Mucosa of rectum (tissue), 2 donors: ENCODE results near the gene ADAMTS1.

Experiments
- H3K27ac ChIP-seq, 2 donors: one replicate each; pipeline ENCODE4 v1.7.0; 2013; ENCODE audit warnings: inconsistent platforms in 2 of 2, low read depth in 2 of 2, low read length in 2 of 2
- H3K27me3 ChIP-seq, 2 donors: one replicate each; pipeline ENCODE4 v1.7.0; 2013; ENCODE audit warnings: low read length in 2 of 2; ENCODE audit not compliant: control insufficient read depth in 2 of 2, insufficient read depth in 2 of 2
- H3K36me3 ChIP-seq, 2 donors: one replicate each; pipeline ENCODE4 v1.7.0; 2013; ENCODE audit warnings: low read length in 2 of 2; ENCODE audit not compliant: control insufficient read depth in 2 of 2, insufficient read depth in 2 of 2
- H3K4me1 ChIP-seq, 2 donors: one replicate each; pipeline ENCODE4 v1.7.0; 2013; ENCODE audit warnings: low read length in 2 of 2, mild to moderate bottlenecking in 1 of 2; ENCODE audit not compliant: control insufficient read depth in 2 of 2, insufficient read depth in 2 of 2
- H3K4me3 ChIP-seq, 2 donors: one replicate each; pipeline ENCODE4 v1.7.0; 2013; ENCODE audit warnings: low read length in 2 of 2
- H3K9ac ChIP-seq, 2 donors: one replicate each; pipeline ENCODE4 v1.7.0; 2013; ENCODE audit warnings: low read length in 2 of 2, low read depth in 1 of 2, mild to moderate bottlenecking in 1 of 2
- H3K9me3 ChIP-seq, 2 donors: one replicate each; pipeline ENCODE4 v1.7.0; 2013; ENCODE audit warnings: low read length in 2 of 2; ENCODE audit not compliant: control insufficient read depth in 2 of 2
- donor health status: healthy.
- donor health status: Normal muscosa, but diverticular disease.

ADAMTS1 gene

DNA sequence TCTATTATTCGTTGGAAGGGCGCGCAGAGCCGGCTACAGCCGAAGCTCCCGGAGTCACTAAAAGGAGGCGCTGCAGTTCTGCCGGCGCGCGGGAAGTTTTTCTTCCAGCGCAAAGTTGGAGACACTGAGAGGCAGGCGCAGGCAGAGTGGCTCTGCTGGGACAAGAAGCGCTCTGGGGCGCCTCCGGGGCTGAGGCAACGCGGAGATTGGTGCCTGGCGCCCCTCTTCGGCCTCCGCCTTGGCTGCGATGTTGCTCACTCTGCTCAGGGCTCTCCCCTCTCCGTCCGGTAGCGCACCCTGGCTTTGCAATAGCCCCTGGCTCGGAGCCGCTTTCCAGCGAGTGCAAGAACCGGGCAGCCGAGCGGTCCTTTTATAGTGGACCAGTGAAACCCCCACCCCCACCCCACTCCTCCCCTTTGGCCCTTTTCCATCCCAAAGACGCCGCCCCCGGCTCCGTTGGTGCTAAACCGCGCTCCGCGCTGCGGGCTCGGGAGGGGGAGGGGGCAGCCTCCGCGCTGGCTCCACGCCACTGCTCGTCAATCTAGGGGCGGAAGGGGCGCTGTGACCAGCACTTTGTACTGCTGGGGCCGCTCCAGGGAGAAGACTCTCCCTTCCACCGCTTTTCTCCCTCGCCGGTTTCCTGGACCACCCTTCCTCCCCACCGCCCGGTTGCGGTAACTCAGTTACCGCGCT lies at the start of gene ADAMTS1:
ADAMTS1 (minus strand) TSS at position 344 of the 693 bp plus-strand sequence. CDS start 455 bp downstream, outside the sequence.
- H3K27me3 ChIP-seq = peaks cover 25 to 42% of the 10 kb centered on the region in 2 donors
- peak within 1 kb of the TSS; percentile 73 to 79 for H3K4me3 ChIP-seq
- peak within 1 kb of the TSS; percentile 66 to 70 for H3K9ac ChIP-seq
- H3K4me1 ChIP-seq = peaks cover 11 to 14% of the 10 kb centered on the region in 2 donors
- peaks cover 0 to under 1% of the 10 kb centered on the region in 2 donors for H3K36me3 ChIP-seq
- peak within 1 kb of the TSS; percentile 66 to 86 for H3K27ac ChIP-seq
- no peaks in the 10 kb centered on the region for H3K9me3 ChIP-seq

DNA sequence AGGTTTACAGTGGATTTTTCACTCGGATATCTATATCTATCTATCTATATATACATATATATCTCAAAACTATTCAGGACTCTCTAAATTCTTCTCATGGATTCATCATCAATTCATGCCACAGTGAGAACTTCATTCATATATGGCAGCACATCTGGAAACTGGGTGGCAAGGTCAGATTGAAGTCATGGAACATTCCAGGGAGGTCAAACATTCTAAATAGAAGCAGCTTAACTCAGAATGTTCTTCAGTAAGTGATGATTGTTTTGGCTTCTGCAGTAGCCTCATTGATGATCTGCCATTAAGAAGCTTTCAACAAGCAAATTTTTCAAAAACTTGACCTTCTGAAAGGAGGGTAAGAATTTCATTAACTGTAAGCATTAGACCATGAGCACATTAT lies 46.9 kb upstream of the ADAMTS1 start:
- Histone ChIP-seq H3K9ac (no peak overlapping the region), H3K4me1 (no peaks in the 10 kb centered on the region), H3K4me3 (no peak overlapping the region), H3K36me3 (no peaks in the 10 kb centered on the region), H3K27me3 (no peaks in the 10 kb centered on the region), H3K9me3 (no peaks in the 10 kb centered on the region), H3K27ac (no peak overlapping the region)

DNA sequence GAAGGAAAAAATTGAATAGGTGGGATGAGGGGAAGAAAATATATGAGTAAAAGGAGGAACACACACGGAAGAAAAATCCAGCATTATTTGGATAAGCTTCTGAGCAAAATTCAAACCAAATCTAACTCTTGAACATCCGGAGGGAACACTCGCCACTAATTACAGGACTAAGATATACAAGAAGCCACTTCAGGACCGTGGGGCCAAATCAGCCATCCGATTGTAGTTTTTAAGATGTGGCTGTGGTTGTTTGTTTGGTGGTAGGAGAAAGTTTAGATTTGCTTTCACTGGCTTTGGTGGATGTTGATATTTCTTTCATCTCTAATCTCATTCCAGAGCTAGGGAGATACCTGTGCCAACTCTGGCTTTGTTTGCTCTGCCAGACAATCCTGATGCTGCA lies 43.7 kb upstream of the ADAMTS1 start:
- H3K4me1 ChIP-seq = no peaks in the 10 kb centered on the region
- H3K27ac ChIP-seq = no peak overlapping the region
- H3K9ac ChIP-seq = no peak overlapping the region
- no peak overlapping the region for H3K4me3 ChIP-seq
- no peaks in the 10 kb centered on the region for H3K36me3 ChIP-seq
- H3K9me3 ChIP-seq = no peaks in the 10 kb centered on the region
- H3K27me3 ChIP-seq = no peaks in the 10 kb centered on the region

GRCh38 chr21:26888256-26888655 lies 43.0 kb upstream of the ADAMTS1 start:
- no peak overlapping the region for H3K4me3 ChIP-seq
- H3K36me3 ChIP-seq = no peaks in the 10 kb centered on the region
- no peaks in the 10 kb centered on the region for H3K27me3 ChIP-seq
- no peak overlapping the region for H3K9ac ChIP-seq
- no peak overlapping the region for H3K27ac ChIP-seq
- no peaks in the 10 kb centered on the region for H3K9me3 ChIP-seq
- H3K4me1 ChIP-seq = no peaks in the 10 kb centered on the region

- H3K9me3 ChIP-seq = no peaks in the 10 kb centered on the region
- H3K4me1 ChIP-seq = no peaks in the 10 kb centered on the region
- H3K27me3 ChIP-seq = no peaks in the 10 kb centered on the region
- no peak overlapping the region for H3K4me3 ChIP-seq
- no peaks in the 10 kb centered on the region for H3K36me3 ChIP-seq
- H3K27ac ChIP-seq = no peak overlapping the region
- H3K9ac ChIP-seq = no peak overlapping the region
Observed at GRCh38 chr21:26887251-26887650, 42.0 kb upstream of the ADAMTS1 start.

DNA sequence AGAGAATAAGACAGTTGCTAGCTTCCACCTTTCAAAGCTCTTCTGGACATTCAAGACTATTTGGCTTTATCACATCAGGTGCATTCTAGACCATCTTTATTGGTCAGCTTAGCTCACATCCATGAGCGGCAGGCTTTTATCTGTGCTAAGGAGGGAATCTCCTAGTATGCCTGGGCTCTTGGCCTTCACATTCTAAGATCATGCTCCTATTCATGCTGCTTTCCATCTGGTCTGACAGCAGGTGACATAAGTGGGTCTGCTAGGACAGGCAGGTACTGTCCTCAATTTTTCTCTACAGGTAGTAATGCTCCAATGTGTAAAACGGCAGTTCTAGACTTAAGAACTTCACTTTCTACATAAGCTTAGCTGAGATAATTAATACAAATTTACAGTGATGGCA lies 39.2 kb upstream of the ADAMTS1 start:
- no peaks in the 10 kb centered on the region for H3K36me3 ChIP-seq

GRCh38 chr21:26883768-26884167 lies 38.6 kb upstream of the ADAMTS1 start:
- Histone ChIP-seq H3K4me1 (no peaks in the 10 kb centered on the region), H3K9me3 (no peaks in the 10 kb centered on the region), H3K36me3 (no peaks in the 10 kb centered on the region), H3K27ac (no peak overlapping the region), H3K27me3 (no peaks in the 10 kb centered on the region), H3K9ac (no peak overlapping the region), H3K4me3 (no peak overlapping the region)

More for the DNA sequence above, 39.2 kb upstream of the ADAMTS1 start:
- H3K9ac ChIP-seq = no peak overlapping the region
- no peaks in the 10 kb centered on the region for H3K9me3 ChIP-seq
- H3K27ac ChIP-seq = no peak overlapping the region
- H3K27me3 ChIP-seq = no peaks in the 10 kb centered on the region
- no peaks in the 10 kb centered on the region for H3K4me1 ChIP-seq
- H3K4me3 ChIP-seq = no peak overlapping the region

GRCh38 chr21:26881504-26882228 lies 36.5 kb upstream of the ADAMTS1 start:
- Histone ChIP-seq H3K27me3 (no peaks in the 10 kb centered on the region), H3K9ac (no peak overlapping the region), H3K27ac (no peak overlapping the region), H3K4me1 (no peaks in the 10 kb centered on the region), H3K4me3 (no peak overlapping the region), H3K9me3 (no peaks in the 10 kb centered on the region), H3K36me3 (no peaks in the 10 kb centered on the region)

- no peaks in the 10 kb centered on the region for H3K9me3 ChIP-seq
- no peak overlapping the region for H3K4me3 ChIP-seq
- H3K27ac ChIP-seq = no peak overlapping the region
- no peaks in the 10 kb centered on the region for H3K36me3 ChIP-seq
- no peaks in the 10 kb centered on the region for H3K4me1 ChIP-seq
- H3K27me3 ChIP-seq = no peaks in the 10 kb centered on the region
- no peak overlapping the region for H3K9ac ChIP-seq
Observed at GRCh38 chr21:26877018-26877417, 31.8 kb upstream of the ADAMTS1 start.

DNA sequence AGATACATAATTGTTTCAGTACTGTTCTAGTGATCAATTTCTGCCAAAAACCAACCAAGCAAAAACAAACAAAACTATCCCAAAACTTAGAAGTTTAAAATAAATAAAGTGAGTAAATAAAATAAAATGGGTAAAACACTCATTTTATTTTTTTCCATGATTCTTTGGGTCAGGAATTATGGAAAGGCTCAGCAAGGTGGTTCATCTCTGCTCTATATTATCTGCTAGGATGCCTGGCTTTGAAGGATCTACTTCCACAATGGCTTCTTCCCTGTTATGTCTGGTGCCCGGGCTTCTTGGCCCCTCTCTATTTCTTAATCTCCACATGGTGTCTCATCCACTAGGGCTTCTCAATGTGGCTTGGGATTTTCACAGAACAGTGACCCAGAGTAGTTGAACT lies 29.1 kb upstream of the ADAMTS1 start:
- H3K36me3 ChIP-seq = no peaks in the 10 kb centered on the region
- H3K4me1 ChIP-seq = no peaks in the 10 kb centered on the region
- H3K27me3 ChIP-seq = no peaks in the 10 kb centered on the region
- no peak overlapping the region for H3K4me3 ChIP-seq
- no peak overlapping the region for H3K27ac ChIP-seq
- no peaks in the 10 kb centered on the region for H3K9me3 ChIP-seq
- no peak overlapping the region for H3K9ac ChIP-seq
